GM23338 (cell line): ENCODE data around the gene YY1AP1. TPM values are rescaled to one million over a fixed set of nuclear protein-coding genes. Genes with fewer than 3 reads are reported as not detected.

Source experiments
- ATAC-seq: fragments of 200-7000 bp; cut with Tn5 transposase; 3 replicates; pipeline ENCODE4 v1.9.1; 2020
- DNase-seq: peaks from one replicate; pipeline ENCODE4 v3.0.0-alpha.2; 2015; ENCODE audit warnings: low spot score
- H2AFZ ChIP-seq: fragments of 200-600 bp; sonication (generic); 2 replicates; pipeline ENCODE4 v1.8.0; 2016; ENCODE audit warnings: antibody characterized with exemption, mild to moderate bottlenecking, moderate library complexity
- H3F3A ChIP-seq: fragments of 200-600 bp; sonication (generic); replicated peaks from 2 replicates; pipeline ENCODE4 v1.8.0; 2017; ENCODE audit warnings: antibody characterized with exemption, mixed run types, low read depth
- H3K27ac ChIP-seq: fragments of 200-600 bp; sonication (generic); 2 replicates; pipeline ENCODE4 v1.6.1; 2016; ENCODE audit warnings: low read depth
- H3K27me3 ChIP-seq: fragments of 200-600 bp; sonication (generic); 2 replicates; pipeline ENCODE4 v1.8.0; 2016; ENCODE audit warnings: mild to moderate bottlenecking, mixed run types, moderate library complexity; ENCODE audit not compliant: insufficient read depth
- H3K36me3 ChIP-seq: fragments of 200-600 bp; sonication (generic); 2 replicates; pipeline ENCODE4 v1.8.0; 2016; ENCODE audit warnings: mild to moderate bottlenecking; ENCODE audit not compliant: insufficient read depth
- H3K4me1 ChIP-seq: fragments of 200-600 bp; sonication (generic); 2 replicates; pipeline ENCODE4 v1.8.0; 2016; ENCODE audit warnings: mild to moderate bottlenecking, moderate library complexity; ENCODE audit not compliant: insufficient read depth
- H3K4me2 ChIP-seq: fragments of 200-600 bp; sonication (generic); 2 replicates; pipeline ENCODE4 v1.7.1; 2017; ENCODE audit warnings: mixed run types
- H3K4me3 ChIP-seq: fragments of 200-600 bp; sonication (generic); 2 replicates; pipeline ENCODE4 v1.6.1; 2016; ENCODE audit warnings: mixed run types
- H3K79me2 ChIP-seq: fragments of 200-600 bp; sonication (generic); replicated peaks from 2 replicates; pipeline ENCODE4 v1.8.0; 2017; ENCODE audit warnings: mild to moderate bottlenecking; ENCODE audit not compliant: insufficient read depth
- H3K9me2 ChIP-seq: fragments of 200-600 bp; sonication (generic); 2 replicates; pipeline ENCODE4 v1.8.0; 2017; ENCODE audit not compliant: insufficient read depth
- H4K20me1 ChIP-seq: fragments of 200-600 bp; sonication (generic); replicated peaks from 2 replicates; pipeline ENCODE4 v1.8.0; 2017; ENCODE audit warnings: mild to moderate bottlenecking; ENCODE audit not compliant: insufficient read depth
- H3K27ac Mint-ChIP-seq: 2 replicates; pipeline ENCODE4 v1.8.0; 2020; ENCODE audit warnings: inconsistent platforms, mild to moderate bottlenecking, moderate library complexity, mixed read lengths
- H3K27me3 Mint-ChIP-seq: 3 replicates; pipeline ENCODE4 v1.8.0; 2022; ENCODE audit warnings: low read depth, mild to moderate bottlenecking, moderate library complexity, mixed read lengths, inconsistent platforms; ENCODE audit not compliant: insufficient read depth, poor library complexity
- H3K36me3 Mint-ChIP-seq: 3 replicates; pipeline ENCODE4 v1.8.0; 2021; ENCODE audit warnings: low read depth, mild to moderate bottlenecking, inconsistent platforms, moderate library complexity, mixed read lengths
- H3K4me1 Mint-ChIP-seq: 3 replicates; pipeline ENCODE4 v1.8.0; 2020; ENCODE audit warnings: mild to moderate bottlenecking, inconsistent platforms, mixed read lengths
- H3K4me3 Mint-ChIP-seq: 3 replicates; pipeline ENCODE4 v1.8.0; 2021; ENCODE audit warnings: moderate library complexity, mild to moderate bottlenecking, inconsistent platforms, mixed read lengths
- H3K9me3 Mint-ChIP-seq: 3 replicates; pipeline ENCODE4 v1.8.0; 2020; ENCODE audit warnings: moderate library complexity, mild to moderate bottlenecking, inconsistent platforms, mixed read lengths
- CREB1 ChIP-seq: fragments of 250-450 bp; sonication (Bioruptor Pico); IDR thresholded peaks from 2 replicates; pipeline ENCODE4 v1.5.0; 2020; ENCODE audit warnings: low read depth, mild to moderate bottlenecking, moderate library complexity
- CTCF ChIP-seq, 2 experiments: fragments of 200-600 bp in 1 of 2; sonication (generic) in 1 of 2; conservative IDR thresholded peaks; 2 replicates each; pipeline versions ENCODE4 v1.5.1 to v1.6.1; 2016 to 2017; ENCODE audit warnings: antibody characterized with exemption in 2 of 2, low read depth in 2 of 2, mild to moderate bottlenecking in 2 of 2, moderate library complexity in 1 of 2
- EZH2 ChIP-seq: fragments of 200-600 bp; sonication (generic); IDR thresholded peaks from one replicate; pipeline ENCODE4 v1.8.0; 2017; ENCODE audit warnings: antibody characterized with exemption, mild to moderate bottlenecking, low read depth; ENCODE audit not compliant: unreplicated experiment
- EZH2phosphoT487 ChIP-seq: fragments of 200-600 bp; sonication (generic); IDR thresholded peaks from one replicate; pipeline ENCODE4 v1.8.1; 2018; ENCODE audit warnings: antibody characterized with exemption; ENCODE audit not compliant: unreplicated experiment
- JUNB ChIP-seq: IDR thresholded peaks from one replicate; pipeline ENCODE4 v1.6.1; 2016; ENCODE audit warnings: antibody characterized with exemption; ENCODE audit not compliant: unreplicated experiment
- POLR2AphosphoS5 ChIP-seq: IDR thresholded peaks from 2 replicates; pipeline ENCODE4 v1.6.1; 2016; ENCODE audit warnings: antibody characterized with exemption, low read depth
- ZNF331 ChIP-seq: fragments of 250-450 bp; sonication (Bioruptor Pico); IDR thresholded peaks from 2 replicates; pipeline ENCODE4 v1.5.0; 2020; ENCODE audit warnings: low read depth, mild to moderate bottlenecking, moderate library complexity
- ZNF462 ChIP-seq: fragments of 250-450 bp; sonication (Bioruptor Pico); IDR thresholded peaks from 2 replicates; pipeline ENCODE4 v1.5.0; 2020; ENCODE audit warnings: mild to moderate bottlenecking, moderate library complexity
- polyA plus RNA-seq: library from polyadenylated mRNA; unstranded; fragments of >200 nt; fragmentation: Nextera tagmentation; extraction: Ambion mirVana; gene quantifications from 2 replicates; pipeline ENCODE4 v1.2.1, GENCODE V29; 2016
- total RNA-seq: library from RNA; depleted of rRNA; stranded (reverse); fragments of >200 nt; shearing (Covaris generic); gene quantifications from 2 replicates; pipeline ENCODE4 v1.2.3, GENCODE V29; 2014

Gene YY1AP1
- total and polyA plus RNA-seq, 2 experiments from 2014 or later: 21.2 to 66.5 TPM

- TF ChIP-seq ZNF331 (no peak), EZH2phosphoT487 (no peak), JUNB (no peak)
These were observed 15.6 kb downstream of the YY1AP1 start (continued) for GRCh38 chr1:155673003-155673402.

GRCh38 chr1:155671750-155672149 lies 16.8 kb downstream of the YY1AP1 start:
- no peak for TF ChIP-seq CREB1 (CRISPR knock-in tag)
- no peak for TF ChIP-seq CTCF (conservative IDR thresholded peaks at IDR 0.05; ENCODE audit: low read depth in 2 of 2)
- TF ChIP-seq EZH2: no peak
- no peak overlapping the region for H2AFZ ChIP-seq
- Mint-ChIP-seq H3K27me3 (no peaks in the 10 kb centered on the region), H3K36me3 (peaks cover 87% of the 10 kb centered on the region), H3K27ac (no peak overlapping the region), H3K9me3 (no peaks in the 10 kb centered on the region), H3K4me1 (no peaks in the 10 kb centered on the region), H3K4me3 (no peak overlapping the region)
- DNase-seq: no peak
- no peaks in the 10 kb centered on the region for H3K79me2 ChIP-seq
- no peak overlapping the region for H3K4me3 ChIP-seq
- no peak overlapping the region for H3K27ac ChIP-seq
- H3K4me2 ChIP-seq: no peak overlapping the region
- no peak for ATAC-seq
- no peaks in the 10 kb centered on the region for H3K4me1 ChIP-seq
- H3K9me2 ChIP-seq: no peaks in the 10 kb centered on the region
- H4K20me1 ChIP-seq: peaks cover 8% of the 10 kb centered on the region
- peaks cover 11% of the 10 kb centered on the region; the same call in 1 of the 2 replicates for H3F3A ChIP-seq
- H3K27me3 ChIP-seq: no peaks in the 10 kb centered on the region
- peaks cover 49% of the 10 kb centered on the region for H3K36me3 ChIP-seq

GRCh38 chr1:155669233-155670162 lies 19.1 kb downstream of the YY1AP1 start:
- Histone ChIP-seq H2AFZ (no peak overlapping the region), H3F3A (peaks cover 11% of the 10 kb centered on the region; the same call in 1 of the 2 replicates), H3K27ac (no peak overlapping the region), H3K36me3 (peaks cover 46% of the 10 kb centered on the region), H4K20me1 (peaks cover 8% of the 10 kb centered on the region), H3K4me2 (no peak overlapping the region), H3K4me1 (no peaks in the 10 kb centered on the region), H3K4me3 (no peak overlapping the region), H3K79me2 (no peaks in the 10 kb centered on the region), H3K27me3 (no peaks in the 10 kb centered on the region), H3K9me2 (no peaks in the 10 kb centered on the region)
- H3K27ac Mint-ChIP-seq: no peak overlapping the region
- H3K27me3 Mint-ChIP-seq: peaks cover 2% of the 10 kb centered on the region
- H3K4me1 Mint-ChIP-seq: no peaks in the 10 kb centered on the region
- DNase-seq (no peak), ATAC-seq (no peak)
- peaks cover 80% of the 10 kb centered on the region for H3K36me3 Mint-ChIP-seq
- no peaks in the 10 kb centered on the region for H3K9me3 Mint-ChIP-seq
- H3K4me3 Mint-ChIP-seq: no peak overlapping the region
- TF ChIP-seq ZNF462 (CRISPR knock-in tag) (no peak), POLR2AphosphoS5 (no peak)
